ENCODE data around the gene HS6ST2. TPM values are rescaled to one million over a fixed set of nuclear protein-coding genes. Genes with fewer than 3 reads are reported as not detected.

HS6ST2 gene
- total RNA-seq, 2 donors from 2014 or later: not detected

- no peak for ATAC-seq (ENCODE audit: insufficient number of reproducible peaks, low FRiP score, low read depth)
- TF ChIP-seq CTCF (IDR thresholded peaks at IDR 0.05): no peak
- Histone ChIP-seq H3K27ac (no peak overlapping the region), H3K36me3 (no peaks in the 10 kb centered on the region), H3K9me3 (no peaks in the 10 kb centered on the region), H3K27me3 (replicated peaks; ENCODE audit: insufficient read depth) (no peaks in the 10 kb centered on the region), H3K4me1 (ENCODE audit: control insufficient read depth in 1 of 2, low read depth in 2 of 2) (no peaks in the 10 kb centered on the region), H3K4me3 (no peak overlapping the region)
- DNase-seq (ENCODE audit: low spot score): no peak
These were observed 282.3 kb downstream of the HS6ST2 start for GRCh38 chrX:132676102-132676501.

- DNase-seq (ENCODE audit: low spot score): no peak
- ATAC-seq (ENCODE audit: insufficient number of reproducible peaks, low FRiP score, low read depth): no peak
- TF ChIP-seq CTCF (IDR thresholded peaks at IDR 0.05): no peak
- Histone ChIP-seq H3K36me3 (no peaks in the 10 kb centered on the region), H3K4me3 (no peak overlapping the region), H3K9me3 (no peaks in the 10 kb centered on the region), H3K27ac (no peak overlapping the region), H3K4me1 (ENCODE audit: control insufficient read depth in 1 of 2, low read depth in 2 of 2) (no peaks in the 10 kb centered on the region), H3K27me3 (replicated peaks; ENCODE audit: insufficient read depth) (no peaks in the 10 kb centered on the region)
These were observed 285.1 kb downstream of the HS6ST2 start for GRCh38 chrX:132673331-132673730.

GRCh38 chrX:132671229-132671641 is 287.2 kb downstream of the HS6ST2 start:
- no peaks in the 10 kb centered on the region for H3K27me3 ChIP-seq (replicated peaks; ENCODE audit: insufficient read depth)
- no peaks in the 10 kb centered on the region for H3K9me3 ChIP-seq
- H3K27ac ChIP-seq: no peak overlapping the region
- no peak for TF ChIP-seq CTCF (IDR thresholded peaks at IDR 0.05)
- H3K4me1 ChIP-seq (ENCODE audit: control insufficient read depth in 1 of 2, low read depth in 2 of 2): no peaks in the 10 kb centered on the region
- no peaks in the 10 kb centered on the region for H3K36me3 ChIP-seq
- H3K4me3 ChIP-seq: no peak overlapping the region
- ATAC-seq (ENCODE audit: insufficient number of reproducible peaks, low FRiP score, low read depth): no peak
- DNase-seq (ENCODE audit: low spot score): no peak

GRCh38 chrX:132669142-132669541 is 289.3 kb downstream of the HS6ST2 start:
- no peak for TF ChIP-seq CTCF (IDR thresholded peaks at IDR 0.05)
- no peaks in the 10 kb centered on the region for H3K36me3 ChIP-seq
- H3K4me3 ChIP-seq: no peak overlapping the region
- no peak overlapping the region for H3K27ac ChIP-seq
- no peaks in the 10 kb centered on the region for H3K4me1 ChIP-seq (ENCODE audit: control insufficient read depth in 1 of 2, low read depth in 2 of 2)
- DNase-seq (ENCODE audit: low spot score) (no peak), ATAC-seq (ENCODE audit: insufficient number of reproducible peaks, low FRiP score, low read depth) (no peak)
- no peaks in the 10 kb centered on the region for H3K27me3 ChIP-seq (replicated peaks; ENCODE audit: insufficient read depth)
- H3K9me3 ChIP-seq: no peaks in the 10 kb centered on the region

- Histone ChIP-seq H3K36me3 (no peaks in the 10 kb centered on the region), H3K4me3 (no peak overlapping the region), H3K27me3 (replicated peaks; ENCODE audit: insufficient read depth) (no peaks in the 10 kb centered on the region), H3K27ac (no peak overlapping the region), H3K9me3 (no peaks in the 10 kb centered on the region), H3K4me1 (ENCODE audit: control insufficient read depth in 1 of 2, low read depth in 2 of 2) (no peaks in the 10 kb centered on the region)
- DNase-seq (ENCODE audit: low spot score) (no peak), ATAC-seq (ENCODE audit: insufficient number of reproducible peaks, low FRiP score, low read depth) (no peak)
- no peak for TF ChIP-seq CTCF (IDR thresholded peaks at IDR 0.05)
These were observed 290.3 kb downstream of the HS6ST2 start for GRCh38 chrX:132668178-132668577.

Data from thoracic aorta (tissue), 2 donors.